ENCODE measurements around the gene SPATS2L.

The SPATS2L gene

DNA sequence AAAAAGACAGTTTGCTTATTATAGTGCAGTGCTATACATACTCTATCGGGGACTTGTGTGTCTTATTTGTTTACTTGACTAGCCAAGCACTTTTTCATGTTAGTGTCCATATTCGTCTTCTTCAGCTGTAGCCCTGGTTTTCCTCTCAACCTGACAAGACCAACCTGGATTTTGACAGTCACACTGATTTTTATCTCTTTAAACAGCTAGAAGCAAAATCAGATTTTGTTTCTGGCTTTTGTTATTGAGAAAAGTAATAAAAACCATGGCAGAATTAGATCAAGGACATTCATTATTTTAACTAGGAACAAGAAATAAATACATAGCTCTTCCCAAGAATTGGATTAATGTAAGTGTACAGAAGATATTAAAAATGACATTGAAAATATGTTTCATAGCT is 56.8 kb downstream of the SPATS2L start:
- ChIA-PET POLR2A (no interaction called here), CTCF (no interaction called here)
- H3K4me3 ChIP-seq (ENCODE audit: low read depth, low read length): no peak overlapping the region
- H3K9me3 ChIP-seq (ENCODE audit: control insufficient read depth, insufficient read depth, low read depth, low read length): no peaks in the 10 kb centered on the region
- TF ChIP-seq, protein P1, sequence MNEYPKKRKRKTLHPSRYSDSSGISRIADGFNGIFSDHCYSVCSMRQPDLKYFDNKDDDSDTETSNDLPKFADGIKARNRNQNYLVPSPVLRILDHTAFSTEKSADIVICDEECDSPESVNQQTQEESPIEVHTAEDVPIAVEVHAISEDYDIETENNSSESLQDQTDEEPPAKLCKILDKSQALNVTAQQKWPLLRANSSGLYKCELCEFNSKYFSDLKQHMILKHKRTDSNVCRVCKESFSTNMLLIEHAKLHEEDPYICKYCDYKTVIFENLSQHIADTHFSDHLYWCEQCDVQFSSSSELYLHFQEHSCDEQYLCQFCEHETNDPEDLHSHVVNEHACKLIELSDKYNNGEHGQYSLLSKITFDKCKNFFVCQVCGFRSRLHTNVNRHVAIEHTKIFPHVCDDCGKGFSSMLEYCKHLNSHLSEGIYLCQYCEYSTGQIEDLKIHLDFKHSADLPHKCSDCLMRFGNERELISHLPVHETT (tag by site-specific recombination; IDR thresholded peaks at IDR 0.05): no peak
- TF ChIP-seq ZNF10 (tag by site-specific recombination; IDR thresholded peaks at IDR 0.05): no peak
- TF ChIP-seq ZNF521 (tag by site-specific recombination; IDR thresholded peaks at IDR 0.05): no peak
- no peak for TF ChIP-seq KLF10 (tag by site-specific recombination; IDR thresholded peaks at IDR 0.05)
- TF ChIP-seq, protein P2, sequence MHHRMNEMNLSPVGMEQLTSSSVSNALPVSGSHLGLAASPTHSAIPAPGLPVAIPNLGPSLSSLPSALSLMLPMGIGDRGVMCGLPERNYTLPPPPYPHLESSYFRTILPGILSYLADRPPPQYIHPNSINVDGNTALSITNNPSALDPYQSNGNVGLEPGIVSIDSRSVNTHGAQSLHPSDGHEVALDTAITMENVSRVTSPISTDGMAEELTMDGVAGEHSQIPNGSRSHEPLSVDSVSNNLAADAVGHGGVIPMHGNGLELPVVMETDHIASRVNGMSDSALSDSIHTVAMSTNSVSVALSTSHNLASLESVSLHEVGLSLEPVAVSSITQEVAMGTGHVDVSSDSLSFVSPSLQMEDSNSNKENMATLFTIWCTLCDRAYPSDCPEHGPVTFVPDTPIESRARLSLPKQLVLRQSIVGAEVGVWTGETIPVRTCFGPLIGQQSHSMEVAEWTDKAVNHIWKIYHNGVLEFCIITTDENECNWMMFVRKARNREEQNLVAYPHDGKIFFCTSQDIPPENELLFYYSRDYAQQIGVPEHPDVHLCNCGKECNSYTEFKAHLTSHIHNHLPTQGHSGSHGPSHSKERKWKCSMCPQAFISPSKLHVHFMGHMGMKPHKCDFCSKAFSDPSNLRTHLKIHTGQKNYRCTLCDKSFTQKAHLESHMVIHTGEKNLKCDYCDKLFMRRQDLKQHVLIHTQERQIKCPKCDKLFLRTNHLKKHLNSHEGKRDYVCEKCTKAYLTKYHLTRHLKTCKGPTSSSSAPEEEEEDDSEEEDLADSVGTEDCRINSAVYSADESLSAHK (tag by site-specific recombination; IDR thresholded peaks at IDR 0.05): no peak
- TF ChIP-seq ZNF510 (tag by site-specific recombination; IDR thresholded peaks at IDR 0.05; ENCODE audit: insufficient replicate concordance): no peak
- no peak for TF ChIP-seq ZNF610 (tag by site-specific recombination; IDR thresholded peaks at IDR 0.05; ENCODE audit: borderline replicate concordance)
- no peak for TF ChIP-seq ZNF19 (tag by site-specific recombination; IDR thresholded peaks at IDR 0.05; ENCODE audit: low read depth)
- TF ChIP-seq, protein P3, sequence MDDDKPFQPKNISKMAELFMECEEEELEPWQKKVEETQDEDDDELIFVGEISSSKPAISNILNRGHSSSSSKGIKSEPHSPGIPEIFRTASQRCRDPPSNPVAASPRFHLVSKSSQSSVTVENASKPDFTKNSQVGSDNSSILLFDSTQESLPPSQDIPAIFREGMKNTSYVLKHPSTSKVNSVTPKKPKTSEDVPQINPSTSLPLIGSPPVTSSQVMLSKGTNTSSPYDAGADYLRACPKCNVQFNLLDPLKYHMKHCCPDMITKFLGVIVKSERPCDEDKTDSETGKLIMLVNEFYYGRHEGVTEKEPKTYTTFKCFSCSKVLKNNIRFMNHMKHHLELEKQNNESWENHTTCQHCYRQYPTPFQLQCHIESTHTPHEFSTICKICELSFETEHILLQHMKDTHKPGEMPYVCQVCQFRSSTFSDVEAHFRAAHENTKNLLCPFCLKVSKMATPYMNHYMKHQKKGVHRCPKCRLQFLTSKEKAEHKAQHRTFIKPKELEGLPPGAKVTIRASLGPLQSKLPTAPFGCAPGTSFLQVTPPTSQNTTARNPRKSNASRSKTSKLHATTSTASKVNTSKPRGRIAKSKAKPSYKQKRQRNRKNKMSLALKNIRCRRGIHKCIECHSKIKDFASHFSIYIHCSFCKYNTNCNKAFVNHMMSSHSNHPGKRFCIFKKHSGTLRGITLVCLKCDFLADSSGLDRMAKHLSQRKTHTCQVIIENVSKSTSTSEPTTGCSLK (tag by site-specific recombination; IDR thresholded peaks at IDR 0.05): no peak
- TF ChIP-seq ZFP3 (tag by site-specific recombination; IDR thresholded peaks at IDR 0.05; ENCODE audit: low read depth): no peak
- TF ChIP-seq ZNF223 (tag by site-specific recombination; IDR thresholded peaks at IDR 0.05): no peak
- no peak for TF ChIP-seq KLF16 (tag by site-specific recombination; IDR thresholded peaks at IDR 0.05)
- no peak for TF ChIP-seq ZBTB20 (tag by site-specific recombination; IDR thresholded peaks at IDR 0.05)
- TF ChIP-seq BCL11A (tag by site-specific recombination; IDR thresholded peaks at IDR 0.05; ENCODE audit: low read depth): no peak
- TF ChIP-seq ZFP69B (tag by site-specific recombination; IDR thresholded peaks at IDR 0.05): no peak
- H3K4me1 ChIP-seq (ENCODE audit: control insufficient read depth, insufficient read depth, low read length): 0 out of 2 replicates have a peak, but pooled peaks cover 3% of the 10 kb centered on the region
- H3K27ac ChIP-seq (ENCODE audit: extremely low read depth, low read depth, low read length): no peak overlapping the region
- H3K36me3 ChIP-seq (ENCODE audit: control insufficient read depth in 2 of 2, insufficient read depth in 1 of 2, low read length in 2 of 2): no peaks in the 10 kb centered on the region

DNA sequence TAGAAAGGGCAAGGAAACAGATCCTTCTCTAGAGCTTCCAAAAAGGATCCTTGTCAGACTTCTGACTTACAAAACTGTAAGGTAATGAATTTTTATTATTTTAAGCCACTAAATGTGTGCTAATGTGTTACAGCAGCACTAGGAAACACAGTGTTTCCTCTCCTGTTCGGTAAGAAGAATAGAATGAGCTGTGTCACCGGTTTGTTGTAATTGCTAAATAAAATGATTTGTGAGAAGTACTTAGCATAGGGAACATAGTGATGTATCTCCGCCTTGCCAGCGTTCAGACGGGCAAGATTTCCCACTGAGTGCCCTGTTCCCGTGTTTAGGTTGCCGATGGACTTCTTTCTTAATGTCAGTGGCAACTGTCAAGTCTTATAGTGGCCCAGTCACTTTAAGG is 57.6 kb downstream of the SPATS2L start:
- POLR2A ChIA-PET: no interaction called here
- H3K4me3 ChIP-seq (ENCODE audit: low read depth, low read length): no peak overlapping the region
- CTCF ChIA-PET: no interaction called here
- H3K36me3 ChIP-seq (ENCODE audit: control insufficient read depth in 2 of 2, insufficient read depth in 1 of 2, low read length in 2 of 2): no peaks in the 10 kb centered on the region
- TF ChIP-seq BCL11B (tag by site-specific recombination; IDR thresholded peaks at IDR 0.05; ENCODE audit: low read depth) (no peak), FEZF1 (tag by site-specific recombination; IDR thresholded peaks at IDR 0.05) (no peak), PRDM1 (tag by site-specific recombination; IDR thresholded peaks at IDR 0.05) (no peak), ZSCAN30 (tag by site-specific recombination; IDR thresholded peaks at IDR 0.05) (no peak), ZNF660 (tag by site-specific recombination; IDR thresholded peaks at IDR 0.05) (no peak)
- TF ChIP-seq, protein P4, sequence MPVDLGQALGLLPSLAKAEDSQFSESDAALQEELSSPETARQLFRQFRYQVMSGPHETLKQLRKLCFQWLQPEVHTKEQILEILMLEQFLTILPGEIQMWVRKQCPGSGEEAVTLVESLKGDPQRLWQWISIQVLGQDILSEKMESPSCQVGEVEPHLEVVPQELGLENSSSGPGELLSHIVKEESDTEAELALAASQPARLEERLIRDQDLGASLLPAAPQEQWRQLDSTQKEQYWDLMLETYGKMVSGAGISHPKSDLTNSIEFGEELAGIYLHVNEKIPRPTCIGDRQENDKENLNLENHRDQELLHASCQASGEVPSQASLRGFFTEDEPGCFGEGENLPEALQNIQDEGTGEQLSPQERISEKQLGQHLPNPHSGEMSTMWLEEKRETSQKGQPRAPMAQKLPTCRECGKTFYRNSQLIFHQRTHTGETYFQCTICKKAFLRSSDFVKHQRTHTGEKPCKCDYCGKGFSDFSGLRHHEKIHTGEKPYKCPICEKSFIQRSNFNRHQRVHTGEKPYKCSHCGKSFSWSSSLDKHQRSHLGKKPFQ (tag by site-specific recombination; IDR thresholded peaks at IDR 0.05): no peak
- TF ChIP-seq, protein P5, sequence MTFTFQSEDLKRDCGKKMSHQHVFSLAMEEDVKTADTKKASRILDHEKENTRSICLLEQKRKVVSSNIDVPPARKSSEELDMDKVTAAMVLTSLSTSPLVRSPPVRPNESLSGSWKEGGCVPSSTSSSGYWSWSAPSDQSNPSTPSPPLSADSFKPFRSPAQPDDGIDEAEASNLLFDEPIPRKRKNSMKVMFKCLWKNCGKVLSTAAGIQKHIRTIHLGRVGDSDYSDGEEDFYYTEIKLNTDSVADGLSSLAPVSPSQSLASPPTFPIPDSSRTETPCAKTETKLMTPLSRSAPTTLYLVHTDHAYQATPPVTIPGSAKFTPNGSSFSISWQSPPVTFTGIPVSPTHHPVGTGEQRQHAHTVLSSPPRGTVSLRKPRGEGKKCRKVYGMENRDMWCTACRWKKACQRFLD (tag by site-specific recombination; IDR thresholded peaks at IDR 0.05): no peak
- H3K4me1 ChIP-seq (ENCODE audit: control insufficient read depth, insufficient read depth, low read length): 0 out of 2 replicates have a peak, but pooled peaks cover 3% of the 10 kb centered on the region
- no peak overlapping the region for H3K27ac ChIP-seq (ENCODE audit: extremely low read depth, low read depth, low read length)
- no peaks in the 10 kb centered on the region for H3K9me3 ChIP-seq (ENCODE audit: control insufficient read depth, insufficient read depth, low read depth, low read length)

Measured in HEK293 (cell line).